ENCODE measurements around the gene KLF8.

Gene KLF8

DNA sequence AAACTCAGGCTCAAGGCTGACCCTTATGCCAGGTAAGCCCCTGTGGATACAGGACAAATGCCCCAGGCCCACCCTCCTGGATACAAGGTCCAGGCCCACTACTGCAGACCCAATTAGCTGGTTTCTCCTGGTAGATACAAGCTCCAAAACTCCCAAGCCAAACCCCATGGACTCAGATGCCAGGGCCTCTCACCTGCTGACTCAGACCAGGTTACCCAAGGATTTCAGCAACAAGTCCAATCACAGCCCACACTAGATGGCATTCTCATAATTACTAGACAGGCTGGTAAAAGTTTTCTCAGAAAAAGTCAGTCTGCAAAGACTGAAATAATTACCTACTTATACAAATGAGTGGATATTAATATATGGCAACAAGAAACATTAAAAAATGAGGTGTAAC is 87.0 kb downstream of the KLF8 start:
- DNase-seq (ENCODE audit: low read depth), result no peak
- no peak overlapping the region for H3K4me3 ChIP-seq (ENCODE audit: low read depth, low read length)
- TF ChIP-seq, protein P1, sequence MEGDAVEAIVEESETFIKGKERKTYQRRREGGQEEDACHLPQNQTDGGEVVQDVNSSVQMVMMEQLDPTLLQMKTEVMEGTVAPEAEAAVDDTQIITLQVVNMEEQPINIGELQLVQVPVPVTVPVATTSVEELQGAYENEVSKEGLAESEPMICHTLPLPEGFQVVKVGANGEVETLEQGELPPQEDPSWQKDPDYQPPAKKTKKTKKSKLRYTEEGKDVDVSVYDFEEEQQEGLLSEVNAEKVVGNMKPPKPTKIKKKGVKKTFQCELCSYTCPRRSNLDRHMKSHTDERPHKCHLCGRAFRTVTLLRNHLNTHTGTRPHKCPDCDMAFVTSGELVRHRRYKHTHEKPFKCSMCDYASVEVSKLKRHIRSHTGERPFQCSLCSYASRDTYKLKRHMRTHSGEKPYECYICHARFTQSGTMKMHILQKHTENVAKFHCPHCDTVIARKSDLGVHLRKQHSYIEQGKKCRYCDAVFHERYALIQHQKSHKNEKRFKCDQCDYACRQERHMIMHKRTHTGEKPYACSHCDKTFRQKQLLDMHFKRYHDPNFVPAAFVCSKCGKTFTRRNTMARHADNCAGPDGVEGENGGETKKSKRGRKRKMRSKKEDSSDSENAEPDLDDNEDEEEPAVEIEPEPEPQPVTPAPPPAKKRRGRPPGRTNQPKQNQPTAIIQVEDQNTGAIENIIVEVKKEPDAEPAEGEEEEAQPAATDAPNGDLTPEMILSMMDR (IDR thresholded peaks at IDR 0.05; ENCODE audit: low read depth, low read length, missing control alignments), result no peak
